ENCODE measurements around the gene BAZ2A. TPM values are rescaled to one million over a fixed set of nuclear protein-coding genes. Genes with fewer than 3 reads are reported as not detected.
"Not testable (repeated sequence)": the region's sequence is repeated elsewhere in the genome, so short reads cannot be mapped to it uniquely, and the experiment has no call there.

Gene BAZ2A
- total RNA-seq, 4 donors from 2014 or later, result 64.8 to 141 (median 107) TPM

- WGBS, 2 donors, result 89 to 93% methylated on average over 10 of the region's 10 CpGs
- no peak for DNase-seq (ENCODE audit: low spot score in 2 of 2)
- intact Hi-C loops (cut with DNase I; ENCODE audit: low total_unique reads), result no loop called here
- TF ChIP-seq CTCF (IDR thresholded peaks at IDR 0.05) (no peak), POLR2A (IDR thresholded peaks at IDR 0.05) (no peak)
- no peak overlapping the region for H3K4me3 ChIP-seq (ENCODE audit: low read depth, poor library complexity, severe bottlenecking)
These were observed 51.1 kb downstream of the BAZ2A start for GRCh38 chr12:56578983-56579546.

GRCh38 chr12:56577248-56577647, 52.9 kb downstream of the BAZ2A start:
- 94 to 95% methylated on average over 7 of the region's 7 CpGs for WGBS, 2 donors

GRCh38 chr12:56574210-56574609, 55.9 kb downstream of the BAZ2A start:
- DNase-seq (ENCODE audit: low spot score in 2 of 2), result no peak
- no peak overlapping the region for H3K4me3 ChIP-seq (ENCODE audit: low read depth, poor library complexity, severe bottlenecking)
- TF ChIP-seq POLR2A (IDR thresholded peaks at IDR 0.05), result no peak
- TF ChIP-seq CTCF (IDR thresholded peaks at IDR 0.05), result no peak
- intact Hi-C loops (cut with DNase I; ENCODE audit: low total_unique reads), result loop anchor here (5.0 kb wide), 1 partner anchor 57 kb away; no protein-coding TSS in a partner anchor
- WGBS, 2 donors, result 60 to 67% methylated on average over 2 of the region's 2 CpGs

More at GRCh38 chr12:56577248-56577647, 52.9 kb downstream of the BAZ2A start:
- H3K4me3 ChIP-seq (ENCODE audit: low read depth, poor library complexity, severe bottlenecking); intact Hi-C loops (cut with DNase I; ENCODE audit: low total_unique reads); DNase-seq (ENCODE audit: low spot score in 2 of 2): not testable (repeated sequence)

- no peak for DNase-seq (ENCODE audit: low spot score in 2 of 2)
- WGBS, 2 donors, result 70 to 76% methylated on average over 1 of the region's 1 CpG
- intact Hi-C loops (cut with DNase I; ENCODE audit: low total_unique reads), result loop anchor here (5.0 kb wide), 1 partner anchor 55 kb away; no protein-coding TSS in a partner anchor
These were observed 57.8 kb downstream of the BAZ2A start for GRCh38 chr12:56572288-56572687.

GRCh38 chr12:56571121-56571520, 59.0 kb downstream of the BAZ2A start:
- no peak for TF ChIP-seq CTCF (IDR thresholded peaks at IDR 0.05)
- no peak for TF ChIP-seq POLR2A (IDR thresholded peaks at IDR 0.05)
- WGBS, 2 donors, result 36 to 62% methylated on average over 4 of the region's 4 CpGs
- no peak for DNase-seq (ENCODE audit: low spot score in 2 of 2)
- intact Hi-C loops (cut with DNase I; ENCODE audit: low total_unique reads), result loop anchor here (5.0 kb wide), 1 partner anchor 54 kb away; no protein-coding TSS in a partner anchor
- H3K4me3 ChIP-seq (ENCODE audit: low read depth, poor library complexity, severe bottlenecking), result no peak overlapping the region

More at GRCh38 chr12:56572288-56572687, 57.8 kb downstream of the BAZ2A start:
- TF ChIP-seq POLR2A (IDR thresholded peaks at IDR 0.05), result no peak
- TF ChIP-seq CTCF (IDR thresholded peaks at IDR 0.05), result no peak
- no peak overlapping the region for H3K4me3 ChIP-seq (ENCODE audit: low read depth, poor library complexity, severe bottlenecking)

GRCh38 chr12:56568146-56568545, 62.0 kb downstream of the BAZ2A start:
- no peak for DNase-seq (ENCODE audit: low spot score in 2 of 2)
- no peak for TF ChIP-seq POLR2A (IDR thresholded peaks at IDR 0.05)
- no peak for TF ChIP-seq CTCF (IDR thresholded peaks at IDR 0.05)
- intact Hi-C loops (cut with DNase I; ENCODE audit: low total_unique reads), result no loop called here
- 58% methylated on average over 1 of the region's 1 CpG for WGBS, 2 donors
- H3K4me3 ChIP-seq (ENCODE audit: low read depth, poor library complexity, severe bottlenecking), result no peak overlapping the region

Measured in lower leg skin (tissue), 4 donors.